ENCODE measurements around the gene REM1. TPM values are rescaled to one million over a fixed set of nuclear protein-coding genes. Genes with fewer than 3 reads are reported as not detected.

The REM1 gene, protein sequence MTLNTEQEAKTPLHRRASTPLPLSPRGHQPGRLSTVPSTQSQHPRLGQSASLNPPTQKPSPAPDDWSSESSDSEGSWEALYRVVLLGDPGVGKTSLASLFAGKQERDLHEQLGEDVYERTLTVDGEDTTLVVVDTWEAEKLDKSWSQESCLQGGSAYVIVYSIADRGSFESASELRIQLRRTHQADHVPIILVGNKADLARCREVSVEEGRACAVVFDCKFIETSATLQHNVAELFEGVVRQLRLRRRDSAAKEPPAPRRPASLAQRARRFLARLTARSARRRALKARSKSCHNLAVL
- polyA plus RNA-seq: not detected in 2 replicates
- polyA minus RNA-seq: not detected in 2 replicates

DNA sequence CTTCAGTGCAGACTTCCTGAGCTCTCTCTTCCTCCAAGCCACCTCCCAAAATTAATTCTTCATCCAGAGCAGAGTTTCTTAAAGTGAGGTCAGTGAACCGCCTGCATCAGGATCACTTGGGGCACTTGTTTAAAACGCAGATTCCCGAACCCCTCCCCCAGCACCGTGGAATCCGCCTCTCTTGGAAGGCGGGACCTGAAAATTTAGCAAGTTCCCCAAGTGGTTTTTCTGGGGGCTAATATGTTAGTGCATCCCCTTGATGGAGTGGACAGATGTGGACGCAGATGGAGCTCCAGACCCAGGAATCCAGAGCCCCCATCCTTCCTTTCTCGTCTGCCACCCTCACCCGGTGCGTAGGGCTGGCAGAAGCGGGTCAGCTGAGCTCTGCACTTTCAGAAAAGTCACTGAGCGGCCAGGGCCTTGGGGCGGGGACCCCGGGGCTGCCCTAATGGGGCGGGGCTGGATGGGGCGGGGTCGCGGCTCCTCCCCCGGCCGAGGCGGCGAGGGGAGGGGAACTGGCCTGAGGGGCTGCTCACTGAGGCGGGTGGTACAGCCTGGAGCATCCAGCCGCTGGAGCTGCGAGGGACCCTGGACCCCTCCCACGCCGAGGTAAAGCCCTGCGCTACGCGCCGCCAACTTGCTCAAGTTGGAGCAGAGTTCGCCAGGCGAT, at the start of gene REM1, which contains the start of gene DEFB124:
Gene REM1 (plus strand): TSS at position 531 of the 670 bp plus-strand sequence. CDS start 1,158 bp downstream, outside the sequence.
Gene DEFB124 (minus strand): TSS at position 370 of the 670 bp plus-strand sequence. CDS start 2,114 bp downstream, outside the sequence.
- no peak within 1 kb of the TSS for H2AFZ ChIP-seq (ENCODE audit: low read depth, low read length)
- H3K4me3 ChIP-seq (ENCODE audit: low read length): no peak within 1 kb of the TSS

DNA sequence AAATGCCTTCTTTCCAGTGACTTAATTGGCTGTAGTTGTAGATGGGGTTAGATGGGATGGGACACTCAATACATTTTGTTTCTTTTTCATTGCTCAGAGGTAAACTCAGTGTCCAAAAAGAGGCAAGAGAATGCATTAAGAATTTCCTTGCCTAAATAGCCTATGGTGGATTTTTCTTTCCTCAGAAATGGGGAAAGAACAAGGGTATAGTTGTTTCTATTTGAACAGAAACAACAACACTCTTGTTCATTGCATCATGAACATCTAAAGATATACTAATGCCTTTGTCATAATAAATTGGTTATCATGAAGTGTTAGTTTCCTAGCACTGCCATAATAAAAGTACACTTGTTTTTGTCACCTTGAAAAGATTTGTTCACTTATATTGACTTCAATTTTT, 49.3 kb upstream of the REM1 start:
- Histone ChIP-seq H3K27ac (ENCODE audit: low read length) (no peak overlapping the region), H3K9me3 (ENCODE audit: low read length) (peaks cover 3% of the 10 kb centered on the region), H3K27me3 (ENCODE audit: insufficient read depth, low read depth, low read length) (no peaks in the 10 kb centered on the region), H3K4me2 (ENCODE audit: low read length) (no peak overlapping the region), H3K9me2 (ENCODE audit: insufficient read depth, low read length) (no peaks in the 10 kb centered on the region), H2AFZ (ENCODE audit: low read depth, low read length) (no peak overlapping the region), H3K4me3 (ENCODE audit: low read length) (no peak overlapping the region), H3K36me3 (ENCODE audit: insufficient read depth, low read length) (no peaks in the 10 kb centered on the region), H4K20me1 (ENCODE audit: insufficient read depth) (no peaks in the 10 kb centered on the region), H3K9ac (ENCODE audit: low read length) (no peak overlapping the region), H3F3A (ENCODE audit: insufficient read depth, low read length, poor library complexity, severe bottlenecking) (no peaks in the 10 kb centered on the region), H3K79me2 (replicated peaks; ENCODE audit: insufficient read depth, low read length) (no peaks in the 10 kb centered on the region)
- TF ChIP-seq, protein P1, sequence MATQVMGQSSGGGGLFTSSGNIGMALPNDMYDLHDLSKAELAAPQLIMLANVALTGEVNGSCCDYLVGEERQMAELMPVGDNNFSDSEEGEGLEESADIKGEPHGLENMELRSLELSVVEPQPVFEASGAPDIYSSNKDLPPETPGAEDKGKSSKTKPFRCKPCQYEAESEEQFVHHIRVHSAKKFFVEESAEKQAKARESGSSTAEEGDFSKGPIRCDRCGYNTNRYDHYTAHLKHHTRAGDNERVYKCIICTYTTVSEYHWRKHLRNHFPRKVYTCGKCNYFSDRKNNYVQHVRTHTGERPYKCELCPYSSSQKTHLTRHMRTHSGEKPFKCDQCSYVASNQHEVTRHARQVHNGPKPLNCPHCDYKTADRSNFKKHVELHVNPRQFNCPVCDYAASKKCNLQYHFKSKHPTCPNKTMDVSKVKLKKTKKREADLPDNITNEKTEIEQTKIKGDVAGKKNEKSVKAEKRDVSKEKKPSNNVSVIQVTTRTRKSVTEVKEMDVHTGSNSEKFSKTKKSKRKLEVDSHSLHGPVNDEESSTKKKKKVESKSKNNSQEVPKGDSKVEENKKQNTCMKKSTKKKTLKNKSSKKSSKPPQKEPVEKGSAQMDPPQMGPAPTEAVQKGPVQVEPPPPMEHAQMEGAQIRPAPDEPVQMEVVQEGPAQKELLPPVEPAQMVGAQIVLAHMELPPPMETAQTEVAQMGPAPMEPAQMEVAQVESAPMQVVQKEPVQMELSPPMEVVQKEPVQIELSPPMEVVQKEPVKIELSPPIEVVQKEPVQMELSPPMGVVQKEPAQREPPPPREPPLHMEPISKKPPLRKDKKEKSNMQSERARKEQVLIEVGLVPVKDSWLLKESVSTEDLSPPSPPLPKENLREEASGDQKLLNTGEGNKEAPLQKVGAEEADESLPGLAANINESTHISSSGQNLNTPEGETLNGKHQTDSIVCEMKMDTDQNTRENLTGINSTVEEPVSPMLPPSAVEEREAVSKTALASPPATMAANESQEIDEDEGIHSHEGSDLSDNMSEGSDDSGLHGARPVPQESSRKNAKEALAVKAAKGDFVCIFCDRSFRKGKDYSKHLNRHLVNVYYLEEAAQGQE (IDR thresholded peaks at IDR 0.05; ENCODE audit: borderline replicate concordance): no peak
- TF ChIP-seq EP300 (conservative IDR thresholded peaks at IDR 0.05; ENCODE audit: poor library complexity, severe bottlenecking) (no peak), TAF1 (IDR thresholded peaks at IDR 0.05; ENCODE audit: low read depth) (no peak), SMC3 (conservative IDR thresholded peaks at IDR 0.05; ENCODE audit: poor library complexity) (no peak)
- TF ChIP-seq, protein P2, sequence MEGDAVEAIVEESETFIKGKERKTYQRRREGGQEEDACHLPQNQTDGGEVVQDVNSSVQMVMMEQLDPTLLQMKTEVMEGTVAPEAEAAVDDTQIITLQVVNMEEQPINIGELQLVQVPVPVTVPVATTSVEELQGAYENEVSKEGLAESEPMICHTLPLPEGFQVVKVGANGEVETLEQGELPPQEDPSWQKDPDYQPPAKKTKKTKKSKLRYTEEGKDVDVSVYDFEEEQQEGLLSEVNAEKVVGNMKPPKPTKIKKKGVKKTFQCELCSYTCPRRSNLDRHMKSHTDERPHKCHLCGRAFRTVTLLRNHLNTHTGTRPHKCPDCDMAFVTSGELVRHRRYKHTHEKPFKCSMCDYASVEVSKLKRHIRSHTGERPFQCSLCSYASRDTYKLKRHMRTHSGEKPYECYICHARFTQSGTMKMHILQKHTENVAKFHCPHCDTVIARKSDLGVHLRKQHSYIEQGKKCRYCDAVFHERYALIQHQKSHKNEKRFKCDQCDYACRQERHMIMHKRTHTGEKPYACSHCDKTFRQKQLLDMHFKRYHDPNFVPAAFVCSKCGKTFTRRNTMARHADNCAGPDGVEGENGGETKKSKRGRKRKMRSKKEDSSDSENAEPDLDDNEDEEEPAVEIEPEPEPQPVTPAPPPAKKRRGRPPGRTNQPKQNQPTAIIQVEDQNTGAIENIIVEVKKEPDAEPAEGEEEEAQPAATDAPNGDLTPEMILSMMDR (IDR thresholded peaks at IDR 0.05; ENCODE audit: poor library complexity, severe bottlenecking): no peak

More for the DNA sequence above, at the start of gene REM1, which contains the start of gene DEFB124:
- Histone ChIP-seq H3K9me3 (ENCODE audit: low read length) (peaks cover 11% of the 10 kb centered on the region), H3F3A (ENCODE audit: insufficient read depth, low read length, poor library complexity, severe bottlenecking) (no peaks in the 10 kb centered on the region), H3K9ac (ENCODE audit: low read length) (no peak within 1 kb of the TSS), H3K4me2 (ENCODE audit: low read length) (no peak within 1 kb of the TSS), H4K20me1 (ENCODE audit: insufficient read depth) (no peaks in the 10 kb centered on the region), H3K79me2 (replicated peaks; ENCODE audit: insufficient read depth, low read length) (no peaks in the 10 kb centered on the region), H3K27me3 (ENCODE audit: insufficient read depth, low read depth, low read length) (no peaks in the 10 kb centered on the region), H3K36me3 (ENCODE audit: insufficient read depth, low read length) (no peaks in the 10 kb centered on the region), H3K27ac (ENCODE audit: low read length) (no peak within 1 kb of the TSS), H3K9me2 (ENCODE audit: insufficient read depth, low read length) (no peaks in the 10 kb centered on the region)
- TF ChIP-seq SMC3 (conservative IDR thresholded peaks at IDR 0.05; ENCODE audit: poor library complexity) (no peak), RAD21 (conservative IDR thresholded peaks at IDR 0.05) (no peak), TAF1 (IDR thresholded peaks at IDR 0.05; ENCODE audit: low read depth) (no peak), MXI1 (conservative IDR thresholded peaks at IDR 0.05; ENCODE audit: poor library complexity, severe bottlenecking) (no peak), EZH2 (IDR thresholded peaks at IDR 0.05; ENCODE audit: borderline replicate concordance, insufficient read depth, low read length, poor library complexity, severe bottlenecking) (no peak), EP300 (conservative IDR thresholded peaks at IDR 0.05; ENCODE audit: poor library complexity, severe bottlenecking) (no peak), POLR2AphosphoS5 (IDR thresholded peaks at IDR 0.05) (no peak)
- TF ChIP-seq, protein P2 (IDR thresholded peaks at IDR 0.05; ENCODE audit: poor library complexity, severe bottlenecking): no peak
- TF ChIP-seq, protein P1 (IDR thresholded peaks at IDR 0.05; ENCODE audit: borderline replicate concordance): no peak
